ENCODE data around the gene USP20. TPM values are rescaled to one million over a fixed set of nuclear protein-coding genes. Genes with fewer than 3 reads are reported as not detected.
A peak's percentile ranks its signal among the peaks of the same experiment; 100 is the strongest.
"Not testable (repeated sequence)": the region's sequence is repeated elsewhere in the genome, so short reads cannot be mapped to it uniquely, and the experiment has no call there.

The USP20 gene
- total RNA-seq, 1 experiment from 2014 or later: 8.0 TPM

DNA sequence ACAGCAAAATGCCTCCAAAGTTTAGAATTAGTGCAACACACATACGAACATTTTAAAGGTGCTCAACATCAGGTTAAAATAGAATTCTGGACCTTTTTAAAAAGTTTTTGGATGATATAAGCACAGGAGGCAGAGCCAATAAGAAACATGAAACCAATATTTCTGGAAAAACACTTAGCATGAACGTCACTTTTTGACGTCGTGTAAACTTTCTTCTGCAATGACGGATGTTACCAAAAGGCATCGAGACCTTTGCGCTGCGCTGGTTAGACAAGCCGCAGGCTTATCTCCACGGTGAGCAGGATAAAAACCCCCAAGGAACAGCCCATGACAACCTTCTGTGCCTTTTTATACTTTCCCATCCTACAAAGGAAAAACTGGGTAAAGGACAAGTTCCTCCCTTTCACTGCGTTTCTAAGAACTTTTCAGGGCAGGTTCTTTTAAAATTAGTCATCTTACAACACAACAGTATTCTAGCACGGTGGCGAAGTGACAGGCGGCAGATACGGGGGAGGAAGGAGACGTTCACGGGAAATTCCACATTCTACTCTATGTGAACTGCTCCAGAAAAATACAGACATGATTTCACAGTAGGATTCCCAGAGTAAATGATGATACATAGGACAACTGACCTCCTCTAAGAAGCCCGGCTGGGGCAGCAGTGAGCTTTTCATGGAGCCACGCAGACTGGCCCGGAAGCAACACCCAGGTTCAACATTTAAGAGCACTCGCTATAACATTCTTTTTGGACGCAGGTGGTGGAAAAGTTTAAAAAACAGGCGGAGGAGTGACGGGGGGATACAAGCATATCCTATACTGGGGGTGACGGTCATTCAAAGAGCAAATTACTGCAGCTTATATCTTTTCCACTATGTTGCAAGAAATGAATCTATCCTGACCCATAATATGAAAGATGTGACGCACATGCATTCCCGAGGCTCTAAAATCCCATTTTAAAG, 52.4 kb downstream of the USP20 start:
- peak; percentile 46 for DNase-seq (ENCODE audit: extremely low read depth, low read depth)

DNA sequence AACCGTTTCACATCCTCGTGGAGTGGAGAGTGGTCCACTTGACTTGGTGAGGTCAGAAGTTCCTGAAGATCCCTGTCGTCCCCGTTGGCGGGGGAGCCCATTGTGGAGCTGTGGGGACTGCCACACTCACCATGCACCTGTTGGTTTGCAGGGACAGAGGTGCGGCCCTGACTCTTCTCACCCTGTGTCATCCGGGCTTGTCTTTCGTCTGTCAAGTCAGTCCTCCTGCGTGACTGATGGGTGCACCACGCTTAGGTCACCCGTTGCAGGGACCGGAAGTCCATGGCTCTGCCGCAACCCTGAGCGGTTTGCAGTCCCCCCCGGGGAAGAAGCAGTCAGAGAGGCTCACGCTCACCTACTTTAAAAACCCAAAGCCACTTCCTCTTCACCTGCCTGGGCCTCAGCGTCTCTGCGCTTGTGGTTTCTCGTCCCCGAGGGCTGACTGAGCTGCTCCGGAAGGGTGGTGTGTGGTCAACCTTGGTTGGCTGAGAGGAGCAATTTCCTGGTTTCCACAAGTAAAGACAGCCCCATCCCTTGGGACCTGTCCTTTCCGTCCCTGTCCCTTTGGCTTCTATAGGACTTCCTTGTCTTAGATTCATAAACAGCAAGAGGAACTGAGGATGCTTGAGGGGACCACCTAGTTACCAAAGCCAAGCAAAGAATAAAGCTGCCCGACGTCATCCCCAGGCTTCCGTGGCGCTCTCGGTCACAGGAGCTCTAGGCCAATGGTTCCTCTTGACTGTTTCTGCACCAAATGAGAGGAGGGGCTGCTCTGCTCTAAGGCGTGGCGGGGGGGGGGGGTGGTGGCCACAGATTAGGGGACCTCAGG, 53.2 kb downstream of the USP20 start:
- DNase-seq (ENCODE audit: extremely low read depth, low read depth): no peak

DNA sequence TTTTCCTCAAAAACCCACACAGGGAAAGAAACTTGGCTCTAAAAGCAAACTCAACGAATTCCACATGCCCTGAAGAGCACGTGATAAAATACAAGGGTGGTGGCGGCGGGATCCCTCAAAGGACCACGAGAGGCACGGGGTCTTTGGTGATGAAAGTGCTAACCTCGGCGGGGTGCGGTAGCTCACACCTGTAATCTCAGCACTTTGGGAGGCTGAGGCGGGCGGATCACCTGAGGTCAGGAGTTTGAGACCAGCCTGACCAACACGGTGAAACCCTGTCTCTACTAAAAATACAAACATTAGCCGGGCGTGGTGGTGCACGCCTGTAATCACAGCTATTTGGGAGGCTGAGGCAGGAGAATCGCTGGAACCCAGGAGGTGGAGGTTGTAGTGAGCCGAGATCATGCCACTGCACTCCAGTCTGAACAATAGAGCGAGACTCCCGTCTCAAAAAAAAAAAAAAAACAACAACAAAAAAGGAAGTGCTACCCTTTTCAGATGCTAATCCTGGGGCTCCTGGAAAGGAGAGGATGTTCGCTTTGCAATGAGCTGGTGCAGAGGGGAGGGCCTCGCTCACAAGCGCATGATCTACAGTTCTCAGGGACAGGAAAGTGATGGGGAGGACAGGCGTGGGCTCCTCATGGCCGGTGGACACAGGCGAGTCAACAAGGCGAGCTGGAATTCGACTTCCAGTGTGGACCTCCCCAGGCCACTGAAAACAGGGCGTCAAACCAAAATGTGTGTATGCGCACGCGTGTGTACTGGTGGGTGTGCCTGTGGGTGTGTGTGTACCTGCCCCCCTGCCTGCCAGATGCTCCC, 54.1 kb downstream of the USP20 start:
- DNase-seq (ENCODE audit: extremely low read depth, low read depth): no peak

DNA sequence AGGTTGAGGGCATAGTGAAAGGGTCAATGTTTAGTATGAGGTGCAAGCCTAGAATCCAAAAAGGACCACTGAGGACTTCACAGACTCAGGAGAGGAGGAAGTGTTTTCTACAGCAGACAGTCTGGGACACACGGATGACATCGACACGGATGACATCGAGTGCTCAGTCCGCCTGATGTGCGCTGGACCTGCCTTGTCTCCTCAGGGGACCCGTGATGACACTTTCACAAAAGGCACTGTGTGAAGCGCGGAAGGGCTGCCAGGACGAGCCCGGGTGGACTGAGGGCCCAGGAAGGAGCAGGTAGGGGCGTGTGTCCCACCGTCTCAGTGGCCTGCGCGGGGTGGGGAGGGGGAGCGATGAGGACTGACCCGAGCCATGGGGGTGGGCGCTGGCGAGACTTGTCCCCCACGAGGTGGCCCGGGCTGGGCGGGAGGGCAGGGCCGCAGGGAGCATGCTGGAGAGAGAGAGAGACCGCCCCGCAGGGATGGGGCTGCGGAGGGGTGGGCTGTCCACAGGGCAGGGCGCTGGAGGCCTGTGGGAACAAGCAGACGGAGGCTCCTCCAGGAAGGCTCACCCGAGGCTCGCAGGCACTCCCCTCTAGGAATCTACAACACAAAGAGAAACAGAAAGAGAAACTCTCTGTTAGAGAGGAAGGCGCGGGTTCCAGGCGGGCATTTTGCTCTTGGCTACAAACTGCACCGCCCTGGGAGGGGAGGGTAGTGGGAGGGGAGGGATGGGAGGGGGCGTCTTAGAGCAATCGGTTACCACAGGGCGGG, 54.9 kb downstream of the USP20 start:
- DNase-seq (ENCODE audit: extremely low read depth, low read depth): no peak

DNA sequence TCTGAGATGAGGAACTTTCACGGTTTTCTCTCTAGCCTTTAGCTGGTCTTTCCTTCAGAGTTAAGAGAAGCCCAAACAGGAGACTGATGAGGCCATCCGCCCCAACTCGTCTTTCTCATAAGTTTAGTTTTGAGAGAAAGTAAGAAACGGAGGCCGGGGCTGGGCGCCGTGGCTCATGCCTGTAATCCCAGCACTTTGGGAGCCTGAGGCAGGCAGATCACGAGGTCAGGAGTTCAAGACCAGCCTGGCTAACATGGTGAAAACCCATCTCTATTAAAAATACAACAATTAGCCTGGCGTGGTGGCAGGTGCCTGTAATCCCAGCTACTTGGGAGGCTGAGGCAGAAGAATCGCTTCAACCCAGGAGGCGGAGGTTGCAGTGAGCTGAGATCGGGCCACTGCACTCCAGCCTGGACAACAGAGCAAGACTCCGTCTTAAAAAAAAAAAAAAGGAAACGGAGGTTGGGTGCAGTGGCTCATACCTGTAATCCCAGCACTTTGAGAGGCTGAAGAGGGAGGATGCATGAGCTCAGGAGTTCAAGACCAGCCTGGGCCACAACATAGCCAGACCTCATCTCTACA, 55.6 kb downstream of the USP20 start:
- not testable (repeated sequence) for DNase-seq (ENCODE audit: extremely low read depth, low read depth)

DNA sequence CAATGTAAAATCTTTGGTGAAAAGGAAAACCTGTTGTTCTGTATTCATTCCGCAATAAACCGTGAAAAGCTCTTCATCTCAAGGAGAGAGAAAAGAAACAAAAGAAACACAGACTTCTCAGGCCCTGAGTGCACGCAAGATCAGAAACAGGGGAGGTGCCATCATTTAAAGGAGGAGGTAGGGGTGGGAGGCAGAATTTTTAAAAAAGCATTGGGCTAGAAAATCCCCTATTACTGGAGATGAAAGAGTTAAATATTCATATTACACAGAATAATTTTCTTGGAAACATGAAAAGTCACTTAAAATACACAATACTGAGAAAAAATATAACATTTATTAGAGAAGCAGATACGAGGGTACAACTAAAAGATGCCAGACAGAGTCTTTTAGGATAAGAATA, 56.3 kb downstream of the USP20 start:
- DNase-seq (ENCODE audit: extremely low read depth, low read depth): no peak

DNA sequence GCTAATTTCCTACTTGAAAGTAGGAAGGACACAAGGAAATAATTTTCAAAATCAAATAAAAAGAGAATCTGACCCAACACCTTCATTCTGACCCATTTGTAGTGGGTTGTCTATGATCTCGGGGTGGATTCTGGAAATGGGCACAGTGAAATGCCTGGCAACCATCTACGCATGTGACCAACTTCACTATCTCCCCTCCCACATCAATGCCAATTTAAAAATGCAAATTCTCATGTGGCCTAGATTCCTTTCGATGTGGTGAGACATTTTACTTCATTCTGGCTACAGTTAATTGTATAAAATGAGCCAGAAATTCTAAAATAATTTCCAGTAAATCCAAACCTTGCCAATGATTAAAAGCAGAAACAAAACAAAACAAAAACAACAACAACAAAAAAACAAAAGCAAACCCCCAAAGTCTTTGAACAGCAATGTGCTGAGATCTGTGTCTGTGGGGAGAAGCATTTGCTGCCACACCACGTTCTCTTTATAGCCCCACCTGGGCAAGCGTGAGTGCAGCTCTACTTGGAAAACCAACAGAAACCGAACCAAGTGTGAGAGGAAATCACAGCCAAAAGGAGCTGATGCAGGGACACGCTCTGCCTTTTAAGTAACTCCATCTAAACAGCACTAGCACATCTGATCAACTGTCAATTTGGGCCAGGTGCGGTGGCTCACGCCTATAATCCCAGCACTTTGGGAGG, 59.0 kb downstream of the USP20 start:
- no peak for DNase-seq (ENCODE audit: extremely low read depth, low read depth)

DNA sequence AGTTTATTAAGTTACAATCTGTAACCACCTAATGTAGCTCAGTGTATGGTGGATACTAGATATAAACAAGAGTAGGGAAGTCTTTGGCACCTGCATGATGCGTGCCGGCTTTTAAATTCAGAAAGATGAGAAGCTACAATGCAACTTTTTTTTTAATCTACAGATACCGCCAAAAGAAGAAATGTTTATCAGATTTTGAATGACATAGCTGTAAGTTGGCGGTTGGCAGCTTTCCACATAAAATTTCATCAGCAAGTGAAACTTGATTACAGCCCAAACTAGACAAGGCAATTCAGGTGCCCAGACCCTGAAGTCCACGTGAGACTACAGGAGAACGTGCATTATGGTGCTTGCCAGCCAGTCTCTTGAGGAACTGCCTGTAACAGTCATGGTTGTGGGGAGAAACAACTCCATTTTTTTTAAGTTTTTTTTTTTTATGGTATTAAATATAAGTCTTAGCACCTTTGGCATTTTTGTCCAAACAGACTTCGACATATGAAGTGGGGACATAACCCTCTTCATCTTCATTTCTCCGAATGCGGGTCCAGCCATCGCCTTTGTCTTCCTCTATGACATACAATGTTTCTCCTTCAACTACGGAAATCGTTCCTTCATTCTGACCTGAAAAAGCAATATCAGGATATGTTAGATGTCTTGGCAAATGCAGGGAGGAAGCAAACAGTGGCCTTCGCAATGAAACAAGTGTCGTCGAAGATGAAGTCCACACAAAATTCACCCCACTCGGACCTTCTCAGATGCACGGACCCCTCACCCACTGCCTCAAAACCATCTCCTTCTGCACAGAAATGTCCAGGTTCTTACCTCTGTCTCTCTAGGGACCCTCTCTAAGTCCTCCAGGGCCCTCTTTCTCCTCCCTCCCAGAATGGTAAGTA, 60.4 kb downstream of the USP20 start:
- DNase-seq (ENCODE audit: extremely low read depth, low read depth): no peak

DNA sequence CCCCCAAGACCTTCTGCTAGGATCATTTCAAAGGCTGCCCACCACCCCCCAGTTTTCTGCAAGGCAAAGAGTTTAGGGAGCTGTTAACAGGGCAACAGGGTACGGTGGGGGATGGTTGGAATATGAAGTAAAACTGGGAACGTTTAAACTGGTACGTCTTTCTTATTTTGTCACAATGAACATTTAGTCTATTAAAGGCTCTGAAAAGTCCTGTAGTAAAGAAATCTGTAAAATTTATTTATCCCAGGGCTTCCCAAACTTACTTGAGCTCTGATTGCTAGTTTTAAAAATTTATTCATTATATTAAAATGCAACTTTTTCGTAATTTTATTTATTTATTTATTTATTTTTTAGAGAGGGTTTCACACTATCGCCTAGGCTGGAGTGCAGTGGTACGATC, 62.0 kb downstream of the USP20 start:
- DNase-seq (ENCODE audit: extremely low read depth, low read depth): no peak

DNA sequence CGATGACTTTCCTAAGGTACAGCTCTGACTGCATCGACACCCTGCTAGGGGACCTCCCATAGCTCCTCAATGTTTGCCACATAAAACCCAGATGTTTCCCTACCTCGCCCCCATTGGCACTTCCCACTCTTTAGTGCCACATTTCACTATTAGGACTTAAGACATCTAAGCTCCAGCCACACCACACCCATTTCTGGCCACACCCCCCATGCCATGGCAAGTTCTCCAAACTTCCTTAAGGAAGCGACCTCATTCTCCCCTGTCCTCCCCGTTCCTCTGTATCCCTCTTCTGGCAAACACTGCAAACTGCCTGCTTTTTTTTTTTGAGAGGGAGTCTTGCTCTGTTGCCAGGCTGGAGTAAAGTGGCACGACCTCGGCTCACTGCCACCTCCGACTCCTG, 62.9 kb downstream of the USP20 start:
- DNase-seq (ENCODE audit: extremely low read depth, low read depth): no peak

DNA sequence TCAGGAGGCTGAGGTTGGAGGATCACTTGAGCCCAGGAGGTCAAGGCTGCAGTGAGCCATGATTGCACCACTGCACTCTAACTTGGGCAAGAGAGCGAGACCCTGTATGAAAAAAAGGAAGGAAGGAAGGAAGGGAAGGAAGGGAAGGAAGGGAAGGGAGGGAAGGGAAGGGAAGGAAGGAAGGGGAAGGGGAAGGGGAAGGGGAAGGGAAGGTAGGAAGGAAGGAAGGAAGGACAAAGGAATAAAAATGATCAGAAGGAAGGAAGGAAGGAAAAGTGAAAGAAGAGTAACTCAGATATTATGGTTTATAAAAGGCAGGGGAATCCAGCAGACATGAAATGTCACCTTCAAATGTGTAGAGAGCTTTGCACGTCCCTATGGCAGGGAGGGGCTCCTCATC, 64.4 kb downstream of the USP20 start:
- DNase-seq (ENCODE audit: extremely low read depth, low read depth): no peak

DNA sequence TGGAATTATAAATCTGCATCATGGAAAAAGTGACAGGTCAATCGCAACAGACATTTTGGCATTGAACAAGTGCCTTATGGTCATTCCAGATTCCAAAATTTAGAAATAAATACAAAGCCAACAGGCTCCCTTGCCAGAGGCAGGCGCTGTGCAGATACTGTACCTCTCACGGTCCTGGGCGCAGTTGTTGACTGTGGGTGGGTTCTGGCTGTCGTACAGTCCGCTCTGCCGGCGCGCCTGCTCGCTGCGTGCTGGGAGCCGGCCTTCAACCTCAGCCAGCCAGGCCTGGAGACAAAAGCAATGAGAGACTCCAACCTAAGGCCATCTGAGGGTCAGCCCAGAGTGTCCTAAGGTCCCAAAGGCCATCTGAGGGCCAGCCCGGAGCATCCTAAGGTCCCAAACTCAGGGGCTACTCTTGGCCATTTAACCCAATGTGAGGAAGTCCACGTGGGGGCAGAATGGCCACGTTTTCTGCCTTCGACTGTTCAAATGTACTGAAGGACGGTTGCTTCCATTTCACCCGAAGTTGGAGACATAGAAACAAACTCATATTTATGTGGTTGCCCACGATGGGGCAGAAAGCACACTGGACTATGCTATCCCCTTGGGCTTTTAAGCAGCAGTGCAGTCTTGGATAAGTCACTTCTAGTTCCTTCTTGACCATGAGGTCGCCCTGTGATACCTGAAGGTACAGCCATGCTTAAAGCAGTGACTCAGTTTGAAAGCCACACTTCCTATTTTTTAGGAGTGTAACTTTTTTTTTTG, 65.2 kb downstream of the USP20 start:
- DNase-seq (ENCODE audit: extremely low read depth, low read depth): no peak

DNA sequence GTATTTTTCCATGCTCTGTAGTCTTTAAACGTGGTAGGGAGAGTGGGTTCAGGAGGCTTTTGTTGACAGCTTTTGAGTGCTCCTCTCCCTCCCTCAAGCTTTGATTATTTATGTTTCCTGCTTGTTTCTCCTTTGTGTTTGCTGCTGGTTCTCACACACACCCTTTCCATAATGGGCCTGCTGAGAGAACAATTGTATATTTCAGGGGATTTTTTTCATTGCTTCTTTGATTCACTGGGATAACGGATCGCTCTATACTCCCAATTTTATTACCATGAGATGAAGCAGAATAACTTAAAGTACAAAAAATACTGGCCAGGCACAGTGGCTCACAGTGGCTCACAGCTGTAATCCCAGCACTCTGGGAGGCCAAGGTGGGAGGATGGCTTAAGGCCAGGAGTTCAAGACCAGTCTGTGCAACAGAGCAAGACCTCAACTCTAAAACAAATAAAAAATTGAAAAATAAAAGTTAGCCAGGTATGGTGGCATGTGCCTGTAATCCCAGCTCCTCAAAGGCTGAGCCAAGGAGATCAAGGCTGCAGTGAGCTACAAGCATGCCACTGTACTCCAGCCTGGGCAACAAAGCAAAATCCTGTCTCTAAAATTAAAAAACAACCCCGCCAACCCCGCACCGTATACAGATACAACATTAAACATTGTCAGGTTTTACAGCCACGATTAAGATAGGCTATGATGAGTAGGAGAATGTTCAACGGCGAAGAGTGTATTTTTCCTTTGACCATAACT, 66.9 kb downstream of the USP20 start:
- DNase-seq (ENCODE audit: extremely low read depth, low read depth): no peak

DNA sequence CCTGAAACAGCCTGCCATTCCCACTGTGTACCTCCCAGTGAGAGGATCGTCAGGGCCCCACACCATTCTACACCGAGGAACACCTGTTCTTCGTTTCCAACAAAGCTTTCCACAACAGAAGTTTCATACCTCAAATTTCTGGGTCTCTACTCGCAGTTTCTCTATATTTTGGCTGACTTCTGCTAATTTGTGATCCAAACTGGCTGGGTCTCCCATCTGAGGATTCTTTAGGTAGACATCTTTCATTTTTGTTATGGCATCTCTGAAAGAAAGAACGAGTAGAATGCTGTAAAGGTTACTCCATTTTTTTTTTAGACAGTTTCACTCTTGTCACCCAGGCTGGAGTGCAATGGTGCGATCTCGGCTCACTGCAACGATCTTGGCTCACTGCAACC, 67.5 kb downstream of the USP20 start:
- no peak for DNase-seq (ENCODE audit: extremely low read depth, low read depth)

DNA sequence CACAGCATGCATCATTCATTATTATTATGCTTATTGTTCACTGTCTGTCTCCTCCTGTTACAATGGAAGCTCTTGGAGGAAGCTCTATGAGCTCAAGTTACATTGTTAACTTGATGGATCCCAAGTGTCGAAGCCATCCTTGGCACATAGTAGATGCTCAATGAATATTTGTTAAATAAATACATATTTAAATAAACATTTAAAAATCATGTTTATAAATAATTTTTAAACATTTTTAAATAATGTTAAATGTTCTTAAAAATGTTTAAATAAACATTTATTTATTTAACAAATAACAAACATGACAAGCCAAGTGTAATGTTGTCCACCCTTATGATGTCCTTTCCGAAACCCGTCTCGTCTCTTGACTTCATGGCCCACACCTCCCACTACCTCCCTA, 69.5 kb downstream of the USP20 start:
- no peak for DNase-seq (ENCODE audit: extremely low read depth, low read depth)

DNA sequence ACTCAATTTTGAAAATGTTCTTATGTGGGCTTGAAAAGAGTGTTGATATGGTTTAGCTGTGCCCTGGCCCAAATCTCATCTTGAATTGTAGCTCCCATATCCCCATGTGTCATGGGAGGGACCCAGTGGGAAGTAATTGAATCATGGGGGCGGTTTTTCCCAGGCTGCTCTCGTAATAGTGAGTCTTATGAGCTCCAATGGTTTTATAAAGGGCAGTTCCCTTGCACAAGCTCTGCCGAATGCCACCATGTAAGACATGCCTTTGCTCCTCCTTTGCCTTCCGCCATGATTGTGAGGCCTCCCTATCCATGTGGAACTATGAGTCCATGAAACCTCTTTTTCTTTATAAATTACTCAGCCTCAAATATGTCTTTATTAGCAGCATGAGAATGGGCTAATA, 71.0 kb downstream of the USP20 start:
- no peak for DNase-seq (ENCODE audit: extremely low read depth, low read depth)

DNA sequence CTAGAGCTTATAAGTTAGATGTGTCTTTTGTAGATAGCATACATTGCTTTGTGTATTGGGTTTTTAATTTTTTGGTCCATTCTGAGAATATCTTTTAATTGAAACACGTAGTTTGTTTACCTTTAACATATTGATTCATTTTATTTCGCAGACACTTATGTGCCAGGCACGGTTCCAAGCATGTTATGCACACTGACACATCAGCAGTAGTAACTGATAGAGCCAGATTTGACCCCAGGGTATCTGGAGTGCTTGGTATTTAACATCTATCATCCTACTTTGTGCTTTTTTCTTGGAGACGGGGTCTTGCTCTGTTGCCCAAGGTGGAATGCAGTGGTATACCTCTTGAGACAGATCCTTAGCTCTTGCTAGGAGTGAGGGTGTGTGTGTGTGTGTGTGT, 71.9 kb downstream of the USP20 start:
- no peak for DNase-seq (ENCODE audit: extremely low read depth, low read depth)
